Loucy (cell line): ENCODE results near the gene HBD.

Source experiments
- H2AFZ ChIP-seq: fragments of 200-600 bp; sonication (generic); 2 replicates; pipeline ENCODE4 v1.6.0; 2016; ENCODE audit warnings: antibody characterized with exemption, mild to moderate bottlenecking, low read length, moderate library complexity
- H3F3A ChIP-seq: fragments of 200-600 bp; 2 replicates; pipeline ENCODE4 v1.6.0; 2016; ENCODE audit warnings: antibody characterized with exemption, low read depth, mild to moderate bottlenecking
- H3K27me3 ChIP-seq: fragments of 200-600 bp; sonication (generic); 2 replicates; pipeline ENCODE4 v1.6.1; 2014; ENCODE audit warnings: low read length, mild to moderate bottlenecking; ENCODE audit not compliant: insufficient read depth, poor library complexity, severe bottlenecking
- H3K36me3 ChIP-seq: fragments of 200-600 bp; sonication (generic); 2 replicates; pipeline ENCODE4 v1.6.1; 2016; ENCODE audit warnings: low read length; ENCODE audit not compliant: insufficient read depth
- H3K4me1 ChIP-seq: fragments of 200-600 bp; sonication (generic); 2 replicates; pipeline ENCODE4 v1.5.1; 2014; ENCODE audit warnings: low read length, mild to moderate bottlenecking; ENCODE audit not compliant: insufficient read depth, poor library complexity, severe bottlenecking
- H3K4me2 ChIP-seq: fragments of 200-600 bp; sonication (generic); 2 replicates; pipeline ENCODE4 v1.6.0; 2014; ENCODE audit warnings: antibody characterized with exemption, low read length, low read depth, mild to moderate bottlenecking; ENCODE audit not compliant: poor library complexity, severe bottlenecking
- H3K4me3 ChIP-seq: fragments of 200-600 bp; sonication (generic); 2 replicates; pipeline ENCODE4 v1.5.1; 2014; ENCODE audit warnings: low read length, mild to moderate bottlenecking, mixed read lengths; ENCODE audit not compliant: poor library complexity, severe bottlenecking
- H3K79me2 ChIP-seq: fragments of 200-600 bp; sonication (generic); 2 replicates; pipeline ENCODE4 v1.6.1; 2014; ENCODE audit warnings: low read length; ENCODE audit not compliant: insufficient read depth
- H3K9ac ChIP-seq: fragments of 200-600 bp; sonication (generic); 2 replicates; pipeline ENCODE4 v1.6.0; 2014; ENCODE audit warnings: mild to moderate bottlenecking, low read depth, low read length, moderate library complexity; ENCODE audit not compliant: poor library complexity, severe bottlenecking
- H3K9me2 ChIP-seq: fragments of 200-600 bp; sonication (generic); replicated peaks from 2 replicates; pipeline ENCODE4 v1.6.1; 2016; ENCODE audit warnings: low read depth, low read length, mixed read lengths
- H3K9me3 ChIP-seq: fragments of 200-600 bp; sonication (generic); 2 replicates; pipeline ENCODE4 v1.6.1; 2014; ENCODE audit warnings: mild to moderate bottlenecking, antibody characterized with exemption, low read length, low read depth; ENCODE audit not compliant: insufficient read depth
- H4K20me1 ChIP-seq: fragments of 200-600 bp; sonication (generic); 2 replicates; pipeline ENCODE4 v1.6.0; 2014; ENCODE audit warnings: antibody characterized with exemption, low read length, mild to moderate bottlenecking; ENCODE audit not compliant: insufficient read depth, poor library complexity, severe bottlenecking
- CTCF ChIP-seq: fragments of 200-600 bp; sonication (generic); conservative IDR thresholded peaks from 2 replicates; pipeline ENCODE4 v1.5.1; 2014; ENCODE audit warnings: mild to moderate bottlenecking, antibody characterized with exemption, low read length
- EZH2phosphoT487 ChIP-seq: fragments of 200-600 bp; IDR thresholded peaks from 2 replicates; pipeline ENCODE4 v1.6.1; 2018; ENCODE audit warnings: antibody characterized with exemption, mild to moderate bottlenecking, moderate library complexity, borderline replicate concordance

Gene HBD

GRCh38 chr11:5223686-5224085, 10.6 kb downstream of the HBD start:
- Histone ChIP-seq H3K4me3 (no peak overlapping the region), H3K4me1 (no peaks in the 10 kb centered on the region), H3K36me3 (no peaks in the 10 kb centered on the region), H3K4me2 (no peak overlapping the region), H3F3A (no peaks in the 10 kb centered on the region), H3K27me3 (no peaks in the 10 kb centered on the region), H4K20me1 (no peaks in the 10 kb centered on the region), H3K79me2 (no peaks in the 10 kb centered on the region), H2AFZ (no peak overlapping the region), H3K9me2 (no peaks in the 10 kb centered on the region), H3K9me3 (no peaks in the 10 kb centered on the region), H3K9ac (no peak overlapping the region)
- no peak for TF ChIP-seq EZH2phosphoT487

- Histone ChIP-seq H3K27me3 (no peaks in the 10 kb centered on the region), H2AFZ (no peak overlapping the region), H3K4me1 (no peaks in the 10 kb centered on the region), H3K79me2 (no peaks in the 10 kb centered on the region), H3K9me3 (no peaks in the 10 kb centered on the region), H3K9ac (no peak overlapping the region), H3F3A (no peaks in the 10 kb centered on the region), H3K4me3 (no peak overlapping the region), H3K36me3 (no peaks in the 10 kb centered on the region), H3K4me2 (no peak overlapping the region), H3K9me2 (no peaks in the 10 kb centered on the region), H4K20me1 (no peaks in the 10 kb centered on the region)
- TF ChIP-seq CTCF (no peak), EZH2phosphoT487 (no peak)
Observed at GRCh38 chr11:5223146-5223545, 11.1 kb downstream of the HBD start.

DNA sequence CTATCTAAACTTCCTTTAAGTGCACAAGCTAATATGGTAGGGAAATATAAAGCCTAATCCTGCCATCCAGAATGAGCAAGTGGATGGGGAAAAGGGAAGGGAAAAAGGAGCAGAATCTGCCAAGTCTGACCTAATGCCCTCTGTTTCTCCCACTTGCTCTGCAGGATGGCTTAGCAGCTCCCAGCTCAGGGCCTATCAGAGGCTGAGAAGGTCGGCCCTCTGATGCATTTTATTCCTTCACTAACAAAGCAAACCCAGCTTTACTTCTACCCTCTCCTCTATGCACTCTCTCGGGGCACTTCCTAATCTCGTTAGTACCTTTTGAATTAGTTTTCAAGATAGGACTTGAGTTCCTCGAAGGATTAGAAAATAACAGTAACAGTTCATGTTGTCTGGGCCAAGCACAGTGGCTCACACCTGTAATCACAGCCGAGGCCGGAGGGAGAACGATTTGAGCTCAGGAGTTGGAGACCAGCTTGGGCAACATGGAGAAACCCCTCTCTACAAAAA, 23.9 kb downstream of the HBD start:
- H3K9ac ChIP-seq = no peak overlapping the region
- H3K4me3 ChIP-seq = no peak overlapping the region
- TF ChIP-seq EZH2phosphoT487 = no peak
- TF ChIP-seq CTCF = no peak
- no peaks in the 10 kb centered on the region for H3F3A ChIP-seq
- no peak overlapping the region for H3K4me2 ChIP-seq
- no peaks in the 10 kb centered on the region for H3K4me1 ChIP-seq
- H2AFZ ChIP-seq = no peak overlapping the region
- H3K27me3 ChIP-seq = no peaks in the 10 kb centered on the region
- no peaks in the 10 kb centered on the region for H3K9me2 ChIP-seq
- no peaks in the 10 kb centered on the region for H3K9me3 ChIP-seq
- H3K36me3 ChIP-seq = no peaks in the 10 kb centered on the region
- no peaks in the 10 kb centered on the region for H3K79me2 ChIP-seq
- H4K20me1 ChIP-seq = no peaks in the 10 kb centered on the region

GRCh38 chr11:5204787-5205186, 29.5 kb downstream of the HBD start:
- Histone ChIP-seq H3K9me3 (no peaks in the 10 kb centered on the region), H3K36me3 (no peaks in the 10 kb centered on the region), H3K4me1 (no peaks in the 10 kb centered on the region), H3K27me3 (no peaks in the 10 kb centered on the region), H3F3A (no peaks in the 10 kb centered on the region), H4K20me1 (no peaks in the 10 kb centered on the region), H3K4me3 (no peak overlapping the region), H3K9ac (no peak overlapping the region), H2AFZ (no peak overlapping the region), H3K9me2 (no peaks in the 10 kb centered on the region), H3K4me2 (no peak overlapping the region), H3K79me2 (no peaks in the 10 kb centered on the region)
- no peak for TF ChIP-seq EZH2phosphoT487
- peak; percentile 60 for TF ChIP-seq CTCF
